Measurements from ENCODE around the gene NPY2R. TPM values are rescaled to one million over a fixed set of nuclear protein-coding genes. Genes with fewer than 3 reads are reported as not detected.

NPY2R gene
- total RNA-seq, 1 experiment from 2014 or later = not detected

DNA sequence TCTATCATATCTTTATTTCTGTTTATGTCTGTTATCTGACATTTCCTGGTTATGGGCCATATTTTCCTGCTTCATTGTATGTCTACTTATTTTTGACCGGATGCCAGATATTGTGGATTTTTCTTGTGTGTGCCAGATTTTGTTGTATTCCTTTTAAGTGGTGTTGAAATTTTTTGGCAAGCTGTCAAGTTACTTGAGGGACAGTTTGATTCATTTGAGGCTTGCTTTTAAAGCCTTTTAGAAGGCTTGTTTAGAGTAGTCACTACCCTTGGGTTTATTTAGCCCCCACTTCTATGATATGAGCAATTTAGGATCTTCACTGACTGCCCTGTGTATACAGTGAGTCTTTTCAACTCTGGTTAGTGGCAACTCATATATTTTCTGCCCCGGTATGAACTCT is 29.2 kb upstream of the NPY2R start:
- H3K27me3 Mint-ChIP-seq (ENCODE audit: insufficient read depth, unreplicated experiment) = peaks cover 3% of the 10 kb centered on the region
- H3K4me3 Mint-ChIP-seq (ENCODE audit: unreplicated experiment) = no peak overlapping the region
- Histone ChIP-seq H3K9me3 (no peaks in the 10 kb centered on the region), H3K4me1 (no peaks in the 10 kb centered on the region), H3K4me3 (ENCODE audit: low read depth, low read length) (no peak overlapping the region), H3K36me3 (ENCODE audit: control insufficient read depth, insufficient read depth, low read length) (no peaks in the 10 kb centered on the region), H3K27me3 (replicated peaks; ENCODE audit: control insufficient read depth, insufficient read depth, low read length) (no peaks in the 10 kb centered on the region)
- H3K27ac Mint-ChIP-seq (ENCODE audit: unreplicated experiment) = no peak overlapping the region
- no peaks in the 10 kb centered on the region for H3K36me3 Mint-ChIP-seq (ENCODE audit: insufficient read depth, unreplicated experiment)
- no peaks in the 10 kb centered on the region for H3K9me3 Mint-ChIP-seq (ENCODE audit: unreplicated experiment)
- no TSS peak for BruUV-seq (replicated peaks)
- POLR2A ChIA-PET = no interaction called here
- no peak for DNase-seq
- intact Hi-C loops (cut with micrococcal nuclease; ENCODE audit: unreplicated experiment) = loop anchor here (10.0 kb wide), 1 partner anchor 196 kb away; the partner anchor contains the start of gene MAP9
- TF ChIP-seq CTCF (IDR thresholded peaks at IDR 0.05; ENCODE audit: insufficient read depth in 1 of 2, low read depth in 1 of 2, low read length in 1 of 2, severe bottlenecking in 1 of 2, unreplicated experiment in 1 of 2) = no peak
- CTCF ChIA-PET = no interaction called here
- no peaks in the 10 kb centered on the region for H3K4me1 Mint-ChIP-seq (ENCODE audit: low read depth, unreplicated experiment)

DNA sequence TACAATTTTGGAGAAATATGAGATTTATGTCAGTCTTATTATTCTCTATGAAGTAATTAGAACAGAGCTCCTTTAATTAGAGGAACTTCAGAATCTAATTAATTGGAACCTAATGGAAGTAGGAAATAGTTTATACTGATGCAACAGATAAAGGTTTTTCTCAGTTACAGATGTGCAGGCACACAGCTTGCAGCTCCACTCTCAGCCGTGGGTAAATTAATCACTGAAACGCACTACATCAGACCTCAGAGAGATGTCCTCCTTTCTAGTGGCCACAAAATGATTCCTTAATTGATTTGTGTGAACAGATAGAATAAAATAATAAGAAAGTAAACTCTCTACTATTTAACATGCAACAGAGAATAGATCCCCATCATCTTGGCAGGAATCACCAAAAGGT is 21.5 kb upstream of the NPY2R start:
- H3K4me3 Mint-ChIP-seq (ENCODE audit: unreplicated experiment) = no peak overlapping the region
- no peak for TF ChIP-seq CTCF (IDR thresholded peaks at IDR 0.05; ENCODE audit: insufficient read depth in 1 of 2, low read depth in 1 of 2, low read length in 1 of 2, severe bottlenecking in 1 of 2, unreplicated experiment in 1 of 2)
- CTCF ChIA-PET = no interaction called here
- no peak for DNase-seq
- no peak overlapping the region for H3K4me3 ChIP-seq (ENCODE audit: low read depth, low read length)
- no peaks in the 10 kb centered on the region for H3K27me3 Mint-ChIP-seq (ENCODE audit: insufficient read depth, unreplicated experiment)
- no peaks in the 10 kb centered on the region for H3K36me3 ChIP-seq (ENCODE audit: control insufficient read depth, insufficient read depth, low read length)
- BruUV-seq (replicated peaks) = no TSS peak
- H3K9me3 ChIP-seq = no peaks in the 10 kb centered on the region
- H3K36me3 Mint-ChIP-seq (ENCODE audit: insufficient read depth, unreplicated experiment) = no peaks in the 10 kb centered on the region
- POLR2A ChIA-PET = no interaction called here
- H3K27me3 ChIP-seq (replicated peaks; ENCODE audit: control insufficient read depth, insufficient read depth, low read length) = no peaks in the 10 kb centered on the region
- no peak overlapping the region for H3K27ac Mint-ChIP-seq (ENCODE audit: unreplicated experiment)
- H3K9me3 Mint-ChIP-seq (ENCODE audit: unreplicated experiment) = no peaks in the 10 kb centered on the region
- H3K4me1 Mint-ChIP-seq (ENCODE audit: low read depth, unreplicated experiment) = no peaks in the 10 kb centered on the region
- intact Hi-C loops (cut with micrococcal nuclease; ENCODE audit: unreplicated experiment) = no loop called here
- no peaks in the 10 kb centered on the region for H3K4me1 ChIP-seq

GRCh38 chr4:155187989-155188388 is 20.4 kb upstream of the NPY2R start:
- no peaks in the 10 kb centered on the region for H3K9me3 ChIP-seq
- intact Hi-C loops (cut with micrococcal nuclease; ENCODE audit: unreplicated experiment) = no loop called here
- TF ChIP-seq CTCF (IDR thresholded peaks at IDR 0.05; ENCODE audit: insufficient read depth in 1 of 2, low read depth in 1 of 2, low read length in 1 of 2, severe bottlenecking in 1 of 2, unreplicated experiment in 1 of 2) = no peak
- no peaks in the 10 kb centered on the region for H3K9me3 Mint-ChIP-seq (ENCODE audit: unreplicated experiment)
- ChIA-PET POLR2A (no interaction called here), CTCF (no interaction called here)
- H3K4me3 Mint-ChIP-seq (ENCODE audit: unreplicated experiment) = no peak overlapping the region
- no TSS peak for BruUV-seq (replicated peaks)
- H3K27me3 ChIP-seq (replicated peaks; ENCODE audit: control insufficient read depth, insufficient read depth, low read length) = no peaks in the 10 kb centered on the region
- no peaks in the 10 kb centered on the region for H3K27me3 Mint-ChIP-seq (ENCODE audit: insufficient read depth, unreplicated experiment)
- no peaks in the 10 kb centered on the region for H3K36me3 Mint-ChIP-seq (ENCODE audit: insufficient read depth, unreplicated experiment)
- H3K27ac Mint-ChIP-seq (ENCODE audit: unreplicated experiment) = no peak overlapping the region
- no peaks in the 10 kb centered on the region for H3K36me3 ChIP-seq (ENCODE audit: control insufficient read depth, insufficient read depth, low read length)
- no peak overlapping the region for H3K4me3 ChIP-seq (ENCODE audit: low read depth, low read length)
- no peak for DNase-seq
- no peaks in the 10 kb centered on the region for H3K4me1 Mint-ChIP-seq (ENCODE audit: low read depth, unreplicated experiment)
- no peaks in the 10 kb centered on the region for H3K4me1 ChIP-seq
